SK-N-SH (cell line): ENCODE measurements around the gene PTMS.

Source experiments
- CTCF ChIP-seq: fragments of 200-600 bp; sonication (generic); IDR thresholded peaks from 2 replicates; pipeline ENCODE4 v1.6.1; 2017; ENCODE audit warnings: antibody characterized with exemption, mild to moderate bottlenecking, moderate library complexity
- MAX ChIP-seq: IDR thresholded peaks from 2 replicates; pipeline ENCODE4 v1.4.0; 2012; ENCODE audit warnings: low read depth
- MEF2A ChIP-seq: IDR thresholded peaks from 2 replicates; pipeline ENCODE4 v1.4.0; 2012; ENCODE audit warnings: low read depth, borderline replicate concordance
- TEAD4 ChIP-seq: IDR thresholded peaks from 2 replicates; pipeline ENCODE4 v1.4.0; 2012; ENCODE audit warnings: mild to moderate bottlenecking, borderline replicate concordance; ENCODE audit not compliant: insufficient read depth

DNA sequence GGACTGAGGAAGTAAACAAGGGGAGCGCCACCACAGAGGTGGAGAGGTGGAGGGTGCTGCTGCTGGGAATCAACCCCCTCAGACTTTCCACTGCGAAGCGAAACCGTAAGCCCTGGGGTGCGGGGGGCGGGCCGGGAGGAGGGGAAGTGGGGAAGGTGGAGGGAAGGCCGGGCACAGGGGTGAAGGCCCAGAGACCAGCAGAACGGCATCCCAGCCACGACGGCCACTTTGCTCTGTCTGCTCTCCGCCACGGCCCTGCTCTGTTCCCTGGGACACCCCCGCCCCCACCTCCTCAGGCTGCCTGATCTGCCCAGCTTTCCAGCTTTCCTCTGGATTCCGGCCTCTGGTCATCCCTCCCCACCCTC is 6.2 kb downstream of the PTMS start, which contains the start of gene LAG3:
- TF ChIP-seq MAX (no peak), CTCF (no peak), TEAD4 (no peak), MEF2A (no peak)
